Measurements from ENCODE around the gene HOXB2. TPM values are rescaled to one million over a fixed set of nuclear protein-coding genes. Genes with fewer than 3 reads are reported as not detected.

HOXB2 gene
- total and polyA plus RNA-seq, 2 of the 8 experiments (the other 6 are each of a cell fraction or from before 2014, with no cell fraction given), result not detected

DNA sequence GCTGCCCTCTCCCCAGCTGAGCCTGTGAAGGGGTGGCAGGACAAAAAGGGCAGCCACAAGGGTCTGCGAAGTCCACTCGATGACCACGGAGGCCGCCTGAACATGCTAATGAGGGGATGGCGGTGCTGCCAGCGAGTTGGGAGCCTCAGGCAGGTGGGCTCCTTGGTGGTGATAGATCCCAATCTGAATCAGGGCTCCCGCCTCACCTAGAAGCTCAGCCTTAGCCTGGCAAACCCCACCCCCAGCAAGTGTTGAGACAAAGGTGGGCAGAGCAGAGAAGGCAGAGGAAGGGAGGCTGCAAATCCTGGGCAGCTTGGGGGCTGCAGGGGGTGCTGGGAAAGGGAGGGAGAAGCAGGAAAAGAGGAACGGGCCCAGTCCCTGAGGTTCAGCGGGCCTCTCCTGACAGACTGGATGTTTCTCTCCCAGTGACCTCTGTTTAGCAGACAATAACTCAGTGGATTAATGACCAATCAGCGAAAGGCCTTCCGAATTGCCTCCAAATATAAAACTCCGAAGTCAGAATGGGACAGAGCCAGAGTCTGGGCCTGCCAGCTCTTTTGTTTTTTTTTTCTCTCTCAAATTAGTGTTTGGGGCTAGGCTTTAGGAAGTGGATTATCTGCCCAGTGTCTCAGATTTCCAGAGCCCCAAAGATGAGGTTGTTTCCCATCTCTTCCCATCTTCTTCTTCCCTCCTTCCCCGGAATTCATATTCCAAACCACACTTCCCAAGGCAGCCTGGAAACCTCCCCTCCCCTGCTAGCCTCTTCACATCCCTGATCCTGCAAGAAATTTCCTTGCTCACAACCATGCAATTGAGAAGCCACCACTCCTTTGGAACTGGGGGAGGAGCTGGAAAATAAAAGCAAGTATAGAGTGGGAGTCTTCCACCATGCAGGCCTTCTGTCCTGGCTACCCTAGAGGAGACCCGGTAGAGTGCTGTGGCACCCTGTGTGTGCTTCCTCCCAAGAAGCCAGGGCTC lies 15.2 kb upstream of the HOXB2 start:
- Histone ChIP-seq H3K4me3 (ENCODE audit: extremely low read depth in 1 of 4, insufficient read depth in 2 of 4, low read depth in 3 of 4, low read length in 4 of 4) (no peak overlapping the region), H3K79me2 (ENCODE audit: control insufficient read depth in 1 of 2, insufficient read depth in 2 of 2, low read length in 2 of 2) (no peaks in the 10 kb centered on the region)
- DNase-seq (ENCODE audit: low read depth in 1 of 2, low spot score in 2 of 2), result no peak

More for the DNA sequence above, 15.2 kb upstream of the HOXB2 start:
- Histone ChIP-seq H4K20me1 (replicated peaks in 1 of 2; ENCODE audit: control insufficient read depth in 1 of 2, insufficient read depth in 2 of 2, low read length in 2 of 2) (peaks cover 15 to 28% of the 10 kb centered on the region in 2 experiments), H3K79me1 (ENCODE audit: low read depth, low read length) (no peaks in the 10 kb centered on the region), H3K14ac (ENCODE audit: insufficient read length) (no peak overlapping the region), H3K4me1 (replicated peaks in 1 of 4; ENCODE audit: control insufficient read depth in 3 of 4, insufficient read depth in 4 of 4, low read length in 3 of 4) (peaks cover 0 to 8% (median 3%) of the 10 kb centered on the region in 4 experiments; a peak in 4 of 7 replicates), H2AFZ (ENCODE audit: low read length) (no peak overlapping the region), H3K27ac (ENCODE audit: low read depth, low read length) (no peak overlapping the region), H3K9me3 (ENCODE audit: insufficient read depth in 2 of 2, low read depth in 1 of 2, low read length in 1 of 2) (no peaks in the 10 kb centered on the region), H2BK120ac (replicated peaks; ENCODE audit: low read depth, low read length) (no peak overlapping the region), H3K9ac (replicated peaks in 1 of 4; ENCODE audit: extremely low read depth in 1 of 4, low read depth in 3 of 4, low read length in 3 of 4) (no peak overlapping the region), H4K5ac (ENCODE audit: insufficient read length, low read depth, low read length) (no peak overlapping the region), H3K27me3 (replicated peaks in 1 of 4; ENCODE audit: control insufficient read depth in 3 of 4, extremely low read depth in 1 of 4, insufficient read depth in 3 of 4, low read length in 3 of 4) (peaks cover 99 to 100% (median 99%) of the 10 kb centered on the region in 4 experiments), H3K23ac (ENCODE audit: insufficient read length) (no peak overlapping the region), H2BK12ac (ENCODE audit: low read depth, low read length) (no peak overlapping the region), H3K18ac (ENCODE audit: extremely low read depth, low read length) (no peak overlapping the region; the same call in 1 of the 2 replicates), H4K8ac (ENCODE audit: extremely low read depth, insufficient read depth, low read length) (no peak overlapping the region), H2BK20ac (ENCODE audit: low read length) (no peak overlapping the region), H2AK5ac (ENCODE audit: low read depth, low read length) (no peak overlapping the region), H2BK5ac (ENCODE audit: low read depth, low read length) (no peak overlapping the region), H3K56ac (replicated peaks; ENCODE audit: insufficient read length, low read depth, low read length) (no peak overlapping the region), H4K91ac (replicated peaks; ENCODE audit: insufficient read length, low read length) (no peak overlapping the region), H2BK15ac (ENCODE audit: low read length) (no peak overlapping the region), H3K4ac (replicated peaks; ENCODE audit: insufficient read length, low read depth, low read length) (no peak overlapping the region), H3K36me3 (ENCODE audit: control insufficient read depth in 2 of 4, insufficient read depth in 4 of 4, low read length in 3 of 4) (peaks cover 0 to 5% (median 0%) of the 10 kb centered on the region in 4 experiments; a peak in 1 of 8 replicates), H3K4me2 (ENCODE audit: insufficient read depth in 1 of 2, low read depth in 2 of 2, low read length in 2 of 2) (no peak overlapping the region), H3K23me2 (ENCODE audit: low read depth, low read length) (peaks cover 4% of the 10 kb centered on the region; the same call in 1 of the 2 replicates)
- ChIA-PET POLR2A (ENCODE audit: partially characterized antibody) (no interaction called here), CTCF (ENCODE audit: partially characterized antibody) (interaction anchor here (0.5 to 1.8 kb wide), 14 partner anchors 10 to 444 kb away, joined by 3 to 8 read pairs (median 3); partner anchors contain the start of genes HOXB5 and HOXB9)
- WGBS, 2 experiments (ENCODE audit: extremely low coverage in 1 of 2, insufficient coverage in 1 of 2, insufficient read length in 1 of 2, insufficient replicate concordance in 2 of 2, low coverage in 1 of 2, low lambda C conversion rate in 2 of 2, missing lambda C conversion rate in 1 of 2), result 23% methylated on average over 12 of the region's 14 CpGs; no CpG with 5 or more reads in 1 of the 2 experiments
- no peak for FAIRE-seq
- no peak for TF ChIP-seq RFX5 (IDR thresholded peaks at IDR 0.05; ENCODE audit: borderline replicate concordance, low read depth, low read length)
- TF ChIP-seq CBX5 (IDR thresholded peaks at IDR 0.05; ENCODE audit: low read depth, low read length), result no peak
- peak; percentile 62 for TF ChIP-seq SUZ12 (IDR thresholded peaks at IDR 0.05; ENCODE audit: low read length)
- peak; percentile 51; the same call in 1 of the 2 replicates for TF ChIP-seq CBX8 (IDR thresholded peaks at IDR 0.05; ENCODE audit: borderline replicate concordance, low read depth, low read length)
- TF ChIP-seq JUND (IDR thresholded peaks at IDR 0.05; ENCODE audit: low read length), result no peak
- peak; percentile 78 for TF ChIP-seq EZH2 (IDR thresholded peaks at IDR 0.05; ENCODE audit: low read depth, low read length, severe bottlenecking)
- TF ChIP-seq RAD21 (IDR thresholded peaks at IDR 0.05 in 1 of 2, conservative IDR thresholded peaks at IDR 0.05 in 1 of 2; ENCODE audit: low read depth in 2 of 2, low read length in 2 of 2), result no peak
